ENCODE results near the gene SHOC2. TPM values are rescaled to one million over a fixed set of nuclear protein-coding genes. Genes with fewer than 3 reads are reported as not detected.
"Not testable (repeated sequence)": the region's sequence is repeated elsewhere in the genome, so short reads cannot be mapped to it uniquely, and the experiment has no call there.

SHOC2 gene
- total RNA-seq, 2 experiments from 2014 or later: 34.2 to 35.4 TPM

GRCh38 chr10:110915035-110915434 lies 4.4 kb upstream of the SHOC2 start:
- TF ChIP-seq CTCF (IDR thresholded peaks at IDR 0.05): no peak
- Mint-ChIP-seq H3K27ac (no peak overlapping the region), H3K4me3 (no peak overlapping the region), H3K27me3 (no peaks in the 10 kb centered on the region), H3K9me3 (no peaks in the 10 kb centered on the region), H3K4me1 (ENCODE audit: low read depth) (peaks cover 28% of the 10 kb centered on the region), H3K36me3 (ENCODE audit: low read depth) (peaks cover 21% of the 10 kb centered on the region)
- intact Hi-C loops (cut with micrococcal nuclease): no loop called here
- ChIA-PET POLR2A (interaction anchor here (0.8 kb wide), 1 partner anchor 123 kb away, joined by 3 read pairs; no protein-coding TSS in a partner anchor), CTCF (interaction anchor here (0.9 kb wide), 1 partner anchor 63 kb away, joined by 3 read pairs; no protein-coding TSS in a partner anchor)
- ATAC-seq: no peak
- no peak for DNase-seq

- intact Hi-C loops (cut with micrococcal nuclease): not testable (repeated sequence)
Observed at GRCh38 chr10:110915600-110915999, 3.8 kb upstream of the SHOC2 start.

GRCh38 chr10:110916554-110917346 lies 2.7 kb upstream of the SHOC2 start:
- H3K27ac Mint-ChIP-seq: peak overlapping the region; percentile 36
- peak overlapping the region; percentile 8 for H3K4me3 Mint-ChIP-seq
- peaks cover 11% of the 10 kb centered on the region for H3K36me3 Mint-ChIP-seq (ENCODE audit: low read depth)
- intact Hi-C loops (cut with micrococcal nuclease): no loop called here
- POLR2A ChIA-PET: interaction anchor here (0.6 to 3.4 kb wide), 4 partner anchors 14 to 305 kb away, joined by 4 to 25 read pairs (median 5); no protein-coding TSS in a partner anchor
- no peaks in the 10 kb centered on the region for H3K27me3 Mint-ChIP-seq
- CTCF ChIA-PET: interaction anchor here (0.8 to 3.1 kb wide), 5 partner anchors 9 to 306 kb away, joined by 4 to 18 read pairs (median 6); no protein-coding TSS in a partner anchor
- ATAC-seq (no peak), DNase-seq (no peak)
- no peak for TF ChIP-seq CTCF (IDR thresholded peaks at IDR 0.05)
- no peaks in the 10 kb centered on the region for H3K9me3 Mint-ChIP-seq
- H3K4me1 Mint-ChIP-seq (ENCODE audit: low read depth): peaks cover 24% of the 10 kb centered on the region

More at GRCh38 chr10:110915600-110915999, 3.8 kb upstream of the SHOC2 start:
- H3K27ac Mint-ChIP-seq, H3K27me3 Mint-ChIP-seq, DNase-seq, ATAC-seq, H3K9me3 Mint-ChIP-seq, H3K4me3 Mint-ChIP-seq, CTCF ChIA-PET, POLR2A ChIA-PET: not testable (repeated sequence)
- Mint-ChIP-seq H3K4me1 (ENCODE audit: low read depth) (peaks cover 24% of the 10 kb centered on the region), H3K36me3 (ENCODE audit: low read depth) (peaks cover 16% of the 10 kb centered on the region)

- Mint-ChIP-seq H3K4me1 (ENCODE audit: low read depth) (peaks cover 35% of the 10 kb centered on the region), H3K27me3 (no peaks in the 10 kb centered on the region), H3K27ac (peak overlapping the region; percentile 98), H3K36me3 (ENCODE audit: low read depth) (peaks cover 9% of the 10 kb centered on the region), H3K4me3 (peak overlapping the region; percentile 87), H3K9me3 (no peaks in the 10 kb centered on the region)
- TF ChIP-seq CTCF (IDR thresholded peaks at IDR 0.05): no peak
- ATAC-seq: no peak
- peak; percentile 91 for DNase-seq
- intact Hi-C loops (cut with micrococcal nuclease): no loop called here
- ChIA-PET POLR2A (interaction anchor here (0.7 to 3.4 kb wide), 8 partner anchors 9 to 305 kb away, joined by 3 to 25 read pairs (median 4); no protein-coding TSS in a partner anchor), CTCF (interaction anchor here (1.0 to 3.1 kb wide), 9 partner anchors 8 to 308 kb away, joined by 3 to 18 read pairs (median 6); no protein-coding TSS in a partner anchor)
Observed at GRCh38 chr10:110918269-110918642, 1.1 kb upstream of the SHOC2 start.

GRCh38 chr10:110918643-110919348 lies 608 bp upstream of the SHOC2 start, which contains the start of gene BBIP1:
Gene BBIP1 (minus strand): TSS chr10:110919180. CDS start chr10:110918157, 1,023 bp downstream.
- ChIA-PET POLR2A (interaction anchor here (0.7 to 3.4 kb wide), 12 partner anchors 9 to 145 kb away, joined by 3 to 25 read pairs (median 4); no protein-coding TSS in a partner anchor), CTCF (interaction anchor here (0.9 to 3.1 kb wide), 12 partner anchors 8 to 308 kb away, joined by 3 to 18 read pairs (median 4); partner anchors contain the start of gene ADRA2A)
- ATAC-seq: peak; percentile 53
- TF ChIP-seq CTCF (IDR thresholded peaks at IDR 0.05): no peak
- Mint-ChIP-seq H3K27me3 (no peaks in the 10 kb centered on the region), H3K36me3 (ENCODE audit: low read depth) (peaks cover 9% of the 10 kb centered on the region), H3K4me1 (ENCODE audit: low read depth) (peaks cover 39% of the 10 kb centered on the region), H3K4me3 (peak within 1 kb of the TSS; percentile 87), H3K27ac (peak within 1 kb of the TSS; percentile 98), H3K9me3 (no peaks in the 10 kb centered on the region)
- no peak for DNase-seq
- intact Hi-C loops (cut with micrococcal nuclease): no loop called here
